HL-60/S4 treated with retinoic acid at 250 ng/mL for 4 days and 3 days (cell line): ENCODE data around the gene IFITM2.
"Not testable (repeated sequence)": the region's sequence is repeated elsewhere in the genome, so short reads cannot be mapped to it uniquely, and the experiment has no call there.

ENCODE experiments used
- in situ Hi-C: fragments of 300-500 bp; cut with MboI; formaldehyde crosslinking; loops from 2 replicates; pipeline ENCODE4 v1.7.0; 2022; ENCODE audit warnings: low sequenced_read_pairs

IFITM2 gene

DNA sequence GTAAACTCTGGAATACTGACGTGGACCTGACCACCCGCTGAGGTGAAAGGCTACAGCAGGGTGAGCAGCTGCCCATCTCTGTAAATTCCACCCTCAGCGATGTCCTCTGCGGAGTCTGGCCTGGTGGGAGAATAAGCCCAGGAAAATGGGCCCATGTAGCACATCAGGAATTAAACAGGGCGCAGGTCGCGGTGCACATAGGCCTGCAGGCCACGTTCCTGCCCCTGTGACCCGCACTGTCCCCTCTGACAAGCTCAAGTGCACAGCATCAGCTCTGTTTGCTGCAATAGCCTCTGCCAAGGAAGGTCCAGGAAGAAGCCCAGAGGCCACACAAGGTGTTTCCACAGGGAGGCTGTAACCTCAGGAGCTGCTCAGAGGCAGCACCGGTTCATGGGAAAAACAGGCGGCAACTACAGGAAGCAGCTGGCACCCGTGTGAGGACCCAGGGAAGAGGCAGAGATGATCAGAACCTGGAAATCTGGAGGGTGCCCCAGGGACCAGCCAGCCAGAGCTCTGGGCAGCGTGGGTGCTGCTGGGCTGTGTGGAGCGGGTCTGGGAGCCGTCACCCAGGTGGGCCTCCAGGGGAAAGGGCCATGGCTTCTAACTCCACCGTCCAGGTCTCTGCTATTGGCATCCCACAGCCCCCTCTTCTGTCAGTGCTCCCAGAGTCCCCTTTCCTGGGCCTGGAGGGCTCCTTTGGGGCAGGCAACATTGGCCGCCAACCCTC lies 808 bp upstream of the IFITM2 start:
- in situ Hi-C loops: no loop called here

DNA sequence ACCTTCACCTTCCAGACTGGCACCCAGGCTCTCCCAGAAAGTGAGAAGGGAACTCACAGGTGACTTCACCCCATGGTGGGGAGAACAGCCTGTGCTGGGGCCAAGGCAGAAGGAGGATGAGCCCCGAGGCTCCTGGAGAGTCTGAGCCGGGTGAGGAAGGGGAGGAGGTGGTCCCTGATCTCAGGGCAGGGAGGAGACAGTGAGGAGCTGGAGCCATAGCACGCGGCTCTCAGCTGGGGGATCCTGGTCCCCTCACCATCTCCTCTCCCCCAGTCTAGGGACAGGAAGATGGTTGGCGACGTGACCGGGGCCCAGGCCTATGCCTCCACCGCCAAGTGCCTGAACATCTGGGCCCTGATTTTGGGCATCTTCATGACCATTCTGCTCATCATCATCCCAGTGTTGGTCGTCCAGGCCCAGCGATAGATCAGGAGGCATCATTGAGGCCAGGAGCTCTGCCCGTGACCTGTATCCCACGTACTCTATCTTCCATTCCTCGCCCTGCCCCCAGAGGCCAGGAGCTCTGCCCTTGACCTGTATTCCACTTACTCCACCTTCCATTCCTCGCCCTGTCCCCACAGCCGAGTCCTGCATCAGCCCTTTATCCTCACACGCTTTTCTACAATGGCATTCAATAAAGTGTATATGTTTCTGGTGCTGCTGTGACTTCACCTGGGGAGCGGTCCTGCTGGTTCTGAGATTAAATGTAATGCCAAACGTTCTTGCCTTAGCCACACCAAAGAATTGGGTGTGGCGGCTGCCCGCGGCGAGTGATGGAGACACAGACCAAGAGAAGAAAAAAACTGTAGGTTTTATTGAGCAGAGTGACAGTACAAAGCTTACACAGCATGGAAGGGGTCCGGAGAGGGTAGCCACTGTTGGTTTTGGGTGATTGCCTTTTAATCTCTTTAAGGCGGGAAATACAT lies 1.4 kb downstream of the IFITM2 start:
- in situ Hi-C loops: not testable (repeated sequence)

- in situ Hi-C loops: not testable (repeated sequence)
Measured at GRCh38 chr11:309979-310572, 2.5 kb downstream of the IFITM2 start.

DNA sequence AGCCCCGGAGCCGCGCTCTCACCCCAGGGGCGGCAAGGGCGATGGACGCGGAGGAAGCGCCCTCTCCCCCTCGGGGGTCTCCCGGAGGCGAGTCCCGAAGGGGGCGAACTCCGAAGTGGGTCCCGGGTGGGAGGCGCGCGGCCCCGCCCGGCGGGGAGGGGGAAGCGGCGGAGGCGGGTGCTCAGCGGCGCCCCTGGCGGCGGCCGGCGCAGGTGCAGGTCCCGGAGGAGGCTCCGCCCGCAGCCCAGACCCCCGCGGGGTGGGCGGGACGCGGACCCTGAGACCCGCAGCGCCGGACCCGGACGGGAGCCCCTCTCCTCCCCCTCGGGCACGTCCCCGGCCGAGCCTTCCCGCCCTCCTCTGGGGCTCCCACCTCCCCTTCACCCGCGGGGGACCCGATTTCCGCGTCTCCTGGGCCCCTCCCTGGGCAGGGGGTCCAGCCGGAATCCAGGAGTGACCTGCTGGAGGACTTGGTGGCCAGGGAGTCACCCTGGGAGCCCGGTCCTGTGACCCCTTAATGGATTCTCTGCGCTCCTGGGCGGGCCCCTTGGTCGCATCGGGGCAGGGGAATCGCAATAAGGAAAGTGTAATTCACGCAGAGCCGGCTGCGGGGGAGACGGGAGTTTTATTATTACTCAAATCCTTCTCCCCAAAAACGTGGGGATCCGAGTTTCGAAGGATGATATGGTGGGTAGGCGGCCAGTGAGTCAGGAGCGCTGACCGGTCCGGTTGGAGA lies 3.6 kb downstream of the IFITM2 start:
- in situ Hi-C loops: not testable (repeated sequence)

- in situ Hi-C loops: no loop called here
Measured at GRCh38 chr11:312092-312816, 4.6 kb downstream of the IFITM2 start.

GRCh38 chr11:313304-313786 lies 5.7 kb downstream of the IFITM2 start:
- in situ Hi-C loops: no loop called here

DNA sequence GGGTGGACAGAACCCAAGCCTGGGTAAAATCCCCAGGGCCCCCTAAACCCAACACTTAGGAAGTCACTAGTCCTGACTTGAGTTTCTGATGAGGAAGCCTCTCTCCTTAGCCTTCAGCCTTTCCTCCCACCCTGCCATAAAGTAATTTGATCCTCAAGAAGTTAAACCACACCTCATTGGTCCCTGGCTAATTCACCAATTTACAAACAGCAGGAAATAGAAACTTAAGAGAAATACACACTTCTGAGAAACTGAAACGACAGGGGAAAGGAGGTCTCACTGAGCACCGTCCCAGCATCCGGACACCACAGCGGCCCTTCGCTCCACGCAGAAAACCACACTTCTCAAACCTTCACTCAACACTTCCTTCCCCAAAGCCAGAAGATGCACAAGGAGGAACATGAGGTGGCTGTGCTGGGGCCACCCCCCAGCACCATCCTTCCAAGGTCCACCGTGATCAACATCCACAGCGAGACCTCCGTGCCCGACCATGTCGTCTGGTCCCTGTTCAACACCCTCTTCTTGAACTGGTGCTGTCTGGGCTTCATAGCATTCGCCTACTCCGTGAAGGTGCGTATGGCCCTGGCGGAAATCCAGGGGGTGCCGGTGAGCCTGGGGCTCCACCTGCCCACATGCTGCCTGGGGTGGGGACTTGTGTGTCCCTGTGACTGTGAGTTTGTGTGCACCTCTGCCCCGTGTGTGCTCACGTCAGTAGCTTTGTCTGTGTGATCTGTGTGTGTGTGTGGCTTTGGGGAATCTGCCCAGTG lies 6.4 kb downstream of the IFITM2 start, which contains the start of gene IFITM1:
Gene IFITM1 (plus strand): TSS at position 254 of the 767 bp plus-strand sequence. CDS start 131 bp downstream, at position 385.
- in situ Hi-C loops: no loop called here

DNA sequence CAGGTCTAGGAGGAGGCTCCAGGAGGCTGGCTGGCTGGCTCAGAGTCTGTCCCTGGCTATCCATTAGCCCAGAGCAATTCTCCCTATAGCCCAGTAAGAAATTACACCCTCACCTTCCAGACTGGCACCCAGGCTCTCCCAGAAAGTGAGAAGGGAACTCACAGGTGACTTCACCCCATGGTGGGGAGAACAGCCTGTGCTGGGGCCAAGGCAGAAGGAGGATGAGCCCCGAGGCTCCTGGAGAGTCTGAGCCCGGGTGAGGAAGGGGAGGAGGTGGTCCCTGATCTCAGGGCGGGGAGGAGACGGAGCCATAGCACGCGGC lies 6.9 kb downstream of the IFITM2 start:
- in situ Hi-C loops: not testable (repeated sequence)

GRCh38 chr11:315051-315481 lies 7.5 kb downstream of the IFITM2 start:
- in situ Hi-C loops: no loop called here

DNA sequence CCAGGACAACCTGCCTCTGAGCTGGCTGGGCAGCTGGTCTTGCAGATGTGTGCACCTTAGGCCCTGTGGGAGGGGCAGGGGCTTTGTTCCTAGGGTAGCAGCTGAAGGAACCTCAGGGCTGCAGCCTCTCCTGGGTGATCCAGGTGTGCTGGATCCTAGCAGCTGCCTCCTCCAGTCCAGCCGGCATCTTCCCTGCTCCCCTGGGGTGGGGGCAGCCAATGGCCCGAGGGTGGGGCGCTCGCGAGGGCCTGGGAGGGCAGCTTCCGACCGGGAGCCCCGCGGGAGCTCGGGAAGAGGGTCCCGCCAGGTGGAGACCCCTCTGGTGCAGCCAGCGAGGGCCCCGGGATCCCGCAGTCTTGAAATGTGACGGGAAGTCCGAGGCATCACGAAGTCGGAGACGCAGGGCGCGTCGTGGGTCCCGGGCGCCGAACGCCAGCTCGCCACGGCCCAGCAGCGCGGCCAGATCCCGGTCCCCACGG lies 7.9 kb downstream of the IFITM2 start:
- in situ Hi-C loops: no loop called here

DNA sequence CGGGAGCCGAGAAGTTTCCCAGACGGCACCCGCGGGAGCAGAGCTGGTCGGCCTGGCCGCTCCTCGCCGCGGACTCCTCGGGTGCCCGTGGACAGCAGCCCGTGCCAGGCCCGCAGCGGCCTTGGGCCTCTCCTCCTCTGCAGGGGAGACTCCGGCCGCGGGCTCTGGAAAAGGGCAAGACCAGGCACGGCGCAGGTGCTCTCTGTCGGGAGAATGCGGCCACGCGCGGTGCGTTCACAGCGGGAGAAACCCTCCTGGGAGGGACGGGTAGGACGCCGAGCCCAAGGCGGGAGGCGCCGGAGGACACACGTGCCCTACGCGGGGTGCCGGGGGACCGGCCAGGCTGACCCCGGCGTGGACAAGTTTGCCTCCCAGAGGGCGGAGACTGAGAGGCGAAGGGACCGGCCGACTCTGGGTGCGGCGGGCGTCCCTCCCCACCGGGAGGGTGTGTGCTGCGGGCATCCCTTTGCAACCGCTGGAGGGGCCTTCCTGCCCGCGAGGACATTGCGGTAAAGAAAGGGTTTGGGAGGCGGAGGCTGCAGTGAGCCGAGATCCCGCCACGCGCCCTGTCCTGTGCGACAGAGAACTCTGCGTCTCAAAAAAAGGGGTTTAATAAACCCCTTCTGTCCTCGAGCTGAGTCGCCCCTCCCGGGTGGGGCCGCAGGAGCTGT lies 8.6 kb downstream of the IFITM2 start:
- in situ Hi-C loops: no loop called here

DNA sequence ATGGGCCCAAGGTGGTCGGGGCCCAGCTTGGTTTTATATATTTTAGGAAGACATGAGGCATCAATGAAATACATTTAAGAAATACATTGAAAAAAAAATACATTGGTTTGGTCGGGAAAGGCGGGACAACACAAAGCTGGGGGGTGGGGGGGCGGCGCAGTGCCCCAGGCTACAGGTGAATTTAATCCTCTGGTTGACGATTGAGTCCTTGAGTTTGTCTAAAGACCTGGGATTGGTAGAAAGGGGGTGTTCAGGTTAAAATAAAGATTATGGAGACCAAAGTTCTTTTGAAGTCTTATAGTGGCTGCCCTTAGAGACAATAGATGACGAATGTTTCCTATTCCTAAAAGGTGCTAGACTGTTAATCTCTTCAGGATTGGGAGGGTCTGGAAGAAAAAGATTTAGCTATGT lies 9.3 kb downstream of the IFITM2 start:
- in situ Hi-C loops: no loop called here

GRCh38 chr11:317668-318404 lies 10.2 kb downstream of the IFITM2 start:
- in situ Hi-C loops: not testable (repeated sequence)

DNA sequence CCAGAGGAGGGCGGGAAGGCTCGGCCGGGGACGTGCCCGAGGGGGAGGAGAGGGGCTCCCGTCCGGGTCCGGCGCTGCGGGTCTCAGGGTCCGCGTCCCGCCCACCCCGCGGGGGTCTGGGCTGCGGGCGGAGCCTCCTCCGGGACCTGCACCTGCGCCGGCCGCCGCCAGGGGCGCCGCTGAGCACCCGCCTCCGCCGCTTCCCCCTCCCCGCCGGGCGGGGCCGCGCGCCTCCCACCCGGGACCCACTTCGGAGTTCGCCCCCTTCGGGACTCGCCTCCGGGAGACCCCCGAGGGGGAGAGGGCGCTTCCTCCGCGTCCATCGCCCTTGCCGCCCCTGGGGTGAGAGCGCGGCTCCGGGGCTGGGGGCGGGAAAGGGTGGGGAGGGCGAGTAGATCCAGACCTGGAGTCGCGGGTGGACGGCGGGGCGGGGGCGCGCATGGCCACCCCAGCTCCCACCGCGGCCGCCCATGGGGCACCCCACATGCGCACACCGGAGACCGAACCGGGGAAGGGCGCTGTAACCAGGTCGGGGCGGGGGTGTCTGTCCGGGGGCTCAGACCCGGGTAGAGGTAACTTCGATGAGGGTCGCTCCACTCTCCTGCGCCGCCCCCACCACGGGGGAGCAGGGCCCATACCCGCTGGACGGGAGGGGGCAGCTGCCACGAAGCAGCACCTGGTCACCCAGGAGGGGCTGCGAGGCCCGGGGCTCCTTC lies 10.9 kb downstream of the IFITM2 start:
- in situ Hi-C loops: not testable (repeated sequence)

DNA sequence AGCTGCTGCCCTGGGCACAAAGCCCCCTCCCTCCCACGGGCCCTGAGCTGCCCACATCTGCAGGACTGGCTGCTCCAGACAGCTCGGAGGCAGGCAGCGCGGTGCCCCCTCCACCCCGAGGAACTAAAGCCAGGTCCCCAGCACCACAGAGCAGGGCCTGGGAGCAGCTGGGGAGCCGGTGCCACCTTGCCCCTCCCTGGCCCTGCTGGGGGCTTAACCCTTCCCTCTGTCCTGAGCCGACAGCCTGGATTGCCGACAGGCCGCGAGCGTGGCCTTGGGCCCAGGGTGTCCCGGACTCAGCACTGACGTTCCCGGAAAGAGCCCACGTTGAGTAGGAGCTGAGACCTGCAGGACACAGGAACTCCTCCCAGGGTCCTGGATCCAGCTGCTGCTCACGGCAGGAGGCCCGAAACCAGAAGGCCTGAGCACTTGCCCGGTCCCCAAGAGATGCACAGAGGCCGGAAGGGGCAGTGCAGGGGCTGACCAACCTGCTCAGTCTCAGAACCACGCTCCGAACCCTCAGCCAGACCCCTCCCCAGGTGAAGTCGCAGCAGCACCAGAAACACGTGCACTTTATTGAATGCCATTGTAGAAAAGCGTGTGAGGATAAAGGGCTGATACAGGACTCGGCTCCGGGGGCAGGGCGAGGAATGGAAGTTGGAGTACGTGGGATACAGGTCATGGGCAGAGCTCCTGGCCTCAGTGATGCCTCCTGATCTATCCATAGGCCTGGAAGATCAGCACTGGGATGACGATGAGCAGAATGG lies 11.7 kb downstream of the IFITM2 start:
- in situ Hi-C loops: not testable (repeated sequence)

- in situ Hi-C loops: not testable (repeated sequence)
Measured at GRCh38 chr11:319888-320273, 12.3 kb downstream of the IFITM2 start.

DNA sequence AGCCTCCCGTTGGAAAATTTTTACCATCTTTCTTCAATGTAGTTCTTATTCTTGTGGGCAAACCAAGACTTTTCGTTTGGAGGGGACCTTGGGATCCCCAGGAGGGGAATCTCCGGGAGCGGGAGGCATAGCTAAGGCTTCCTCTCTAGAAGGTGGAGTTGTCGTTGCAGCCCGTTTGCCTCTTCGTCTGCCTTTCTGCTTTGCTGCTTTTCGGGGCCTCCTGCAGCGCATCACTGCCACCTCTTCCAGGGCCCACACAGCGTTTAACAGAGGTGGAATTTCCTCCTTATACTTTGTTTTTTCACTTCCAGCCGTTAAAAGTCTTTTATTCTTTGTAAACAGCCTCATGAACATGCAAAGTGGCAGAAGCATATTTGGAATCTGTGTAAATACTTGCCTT lies 16.5 kb downstream of the IFITM2 start:
- in situ Hi-C loops: no loop called here
